Spinal cord (tissue), 10 donors: ENCODE results near the gene NAA50. TPM values are rescaled to one million over a fixed set of nuclear protein-coding genes. Genes with fewer than 3 reads are reported as not detected.

Source experiments
- DNase-seq, 6 donors: peaks; one replicate each; pipeline versions ENCODE4 v3.0.0 to v3.0.0-alpha.2; 2013 to 2015; ENCODE audit warnings: low spot score in 6 of 6, low read depth in 4 of 6
- H3K27ac ChIP-seq: one replicate; pipeline ENCODE4 v1.5.1; 2013; ENCODE audit warnings: low read depth, low read length, control low read depth
- H3K27me3 ChIP-seq: one replicate; pipeline ENCODE4 v1.6.1; 2013; ENCODE audit warnings: low read length; ENCODE audit not compliant: control insufficient read depth, insufficient read depth
- H3K36me3 ChIP-seq: one replicate; pipeline ENCODE4 v1.6.1; 2013; ENCODE audit warnings: low read length; ENCODE audit not compliant: control insufficient read depth, insufficient read depth
- H3K4me1 ChIP-seq: one replicate; pipeline ENCODE4 v1.6.1; 2013; ENCODE audit warnings: low read length; ENCODE audit not compliant: control insufficient read depth, insufficient read depth
- H3K4me3 ChIP-seq: one replicate; pipeline ENCODE4 v1.5.1; 2013; ENCODE audit warnings: low read depth, low read length, control low read depth
- H3K9me3 ChIP-seq: one replicate; pipeline ENCODE4 v1.6.1; 2013; ENCODE audit warnings: low read length; ENCODE audit not compliant: control insufficient read depth, insufficient read depth
- WGBS: methylation state at CpG from one replicate; pipeline ENCODE4 v1.1.5; 2013; ENCODE audit warnings: missing lambda C conversion rate; ENCODE audit not compliant: insufficient coverage; 5-methylcytosine and 5-hydroxymethylcytosine counted together
- long read RNA-seq, 4 donors: transcript quantifications; one replicate each; lab custom pipeline, GENCODE V29; 2026
- polyA plus RNA-seq, 2 donors: library from polyadenylated mRNA; unstranded; fragments of 120-200 nt; gene quantifications; one replicate each; pipeline ENCODE4 v1.2.1, GENCODE V29; 2013; ENCODE audit not compliant: insufficient read length in 2 of 2
- total RNA-seq, 2 donors: library from RNA; depleted of rRNA in 1 of 2; stranded (reverse); fragments of 120-200 nt in 1 of 2; fragments of >200 nt in 1 of 2; gene quantifications; one replicate each; pipeline versions ENCODE4 v1.2.3 to v1.2.4, GENCODE V29; 2013 to 2014
- donor health status: healthy.

The NAA50 gene
- total RNA-seq = 10 to 100 TPM; 74.9 to 85.1 TPM
- 10 to 100 TPM; 74.2 to 99.0 TPM for polyA plus RNA-seq
- long read RNA-seq, donor 1, full-length matches to known transcripts = 18 of 24 reads
- long read RNA-seq, donor 1, partial matches to known transcripts = 6 of 24 reads
- long read RNA-seq, donor 1, other reads (novel, unspliced or antisense) = 0 of 24 reads
- long read RNA-seq, donor 2, full-length matches to known transcripts = 11 of 11 reads
- long read RNA-seq, donor 2, partial matches to known transcripts = 0 of 11 reads
- long read RNA-seq, donor 2, other reads (novel, unspliced or antisense) = 0 of 11 reads
- long read RNA-seq, donor 3, full-length matches to known transcripts = 13 of 18 reads
- long read RNA-seq, donor 3, partial matches to known transcripts = 5 of 18 reads
- long read RNA-seq, donor 3, other reads (novel, unspliced or antisense) = 0 of 18 reads
- long read RNA-seq, donor 4, full-length matches to known transcripts = 20 of 30 reads
- long read RNA-seq, donor 4, partial matches to known transcripts = 10 of 30 reads
- long read RNA-seq, donor 4, other reads (novel, unspliced or antisense) = 0 of 30 reads

GRCh38 chr3:113745756-113746547, at the start of gene NAA50:
Gene NAA50 (minus strand): TSS chr3:113746249. CDS start chr3:113745949, 300 bp downstream.
- H3K4me3 ChIP-seq = peak within 1 kb of the TSS; percentile 98
- WGBS = under 1% methylated on average over 69 of the region's 72 CpGs

GRCh38 chr3:113795693-113796092, 49.6 kb upstream of the NAA50 start:
- Histone ChIP-seq H3K4me1 (no peaks in the 10 kb centered on the region), H3K27ac (no peak overlapping the region), H3K4me3 (no peak overlapping the region), H3K36me3 (peaks cover 6% of the 10 kb centered on the region), H3K27me3 (no peaks in the 10 kb centered on the region), H3K9me3 (no peaks in the 10 kb centered on the region)
- no peak for DNase-seq
- WGBS = no CpG with 5 or more reads among the region's 4 CpGs

More at GRCh38 chr3:113745756-113746547, at the start of gene NAA50:
- no peaks in the 10 kb centered on the region for H3K27me3 ChIP-seq
- H3K36me3 ChIP-seq = no peaks in the 10 kb centered on the region
- peak within 1 kb of the TSS; percentile 100 for H3K27ac ChIP-seq
- peaks cover 5% of the 10 kb centered on the region for H3K4me1 ChIP-seq
- DNase-seq = peak; percentile 86 to 98 (median 90)
- H3K9me3 ChIP-seq = no peaks in the 10 kb centered on the region

DNA sequence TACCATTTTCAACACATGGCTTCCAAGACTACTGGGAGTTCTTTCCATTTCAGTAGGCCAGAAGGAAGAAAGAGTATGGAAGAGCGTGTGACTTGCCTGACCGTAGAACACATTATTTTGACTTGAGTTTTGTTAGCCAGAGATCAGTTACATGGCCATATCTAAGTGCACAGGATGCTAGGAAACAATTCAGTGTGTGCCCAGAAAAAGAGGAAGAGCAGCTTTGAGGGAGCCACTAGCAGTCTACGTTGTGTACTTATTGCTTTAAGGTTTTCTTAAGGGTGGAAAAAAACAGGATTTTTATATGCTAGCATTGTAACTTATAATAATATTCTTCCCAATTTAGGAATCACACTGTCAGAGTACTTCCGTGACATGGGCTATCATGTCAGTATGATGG, 48.5 kb upstream of the NAA50 start:
- H3K4me1 ChIP-seq = no peaks in the 10 kb centered on the region
- H3K4me3 ChIP-seq = no peak overlapping the region
- H3K36me3 ChIP-seq = peaks cover 10% of the 10 kb centered on the region
- DNase-seq = no peak
- no peaks in the 10 kb centered on the region for H3K27me3 ChIP-seq
- H3K27ac ChIP-seq = no peak overlapping the region
- 88% methylated on average over 2 of the region's 4 CpGs for WGBS
- no peaks in the 10 kb centered on the region for H3K9me3 ChIP-seq

DNA sequence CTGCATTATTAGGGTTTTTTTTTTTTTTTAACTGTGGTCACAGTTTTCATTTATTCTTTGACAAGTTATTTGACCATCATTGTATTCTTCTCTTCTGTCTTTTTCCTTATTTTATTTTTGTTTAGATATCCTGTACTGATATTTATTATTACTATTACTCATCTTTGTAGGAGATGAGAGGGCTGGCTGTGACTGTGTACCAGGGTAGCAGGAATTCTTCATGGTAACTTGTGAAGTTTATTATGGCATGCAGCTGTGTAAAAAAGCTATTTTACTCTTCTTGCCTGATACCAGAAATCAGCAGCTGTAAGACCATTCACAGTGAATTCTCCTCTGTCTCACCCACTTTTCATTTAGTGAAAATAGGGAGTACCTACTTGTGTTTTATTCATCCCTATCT, 45.3 kb upstream of the NAA50 start:
- H3K4me1 ChIP-seq = no peaks in the 10 kb centered on the region
- no peak overlapping the region for H3K4me3 ChIP-seq
- no peak for DNase-seq
- no peaks in the 10 kb centered on the region for H3K27me3 ChIP-seq
- H3K27ac ChIP-seq = no peak overlapping the region
- H3K36me3 ChIP-seq = peaks cover 20% of the 10 kb centered on the region
- H3K9me3 ChIP-seq = no peaks in the 10 kb centered on the region

DNA sequence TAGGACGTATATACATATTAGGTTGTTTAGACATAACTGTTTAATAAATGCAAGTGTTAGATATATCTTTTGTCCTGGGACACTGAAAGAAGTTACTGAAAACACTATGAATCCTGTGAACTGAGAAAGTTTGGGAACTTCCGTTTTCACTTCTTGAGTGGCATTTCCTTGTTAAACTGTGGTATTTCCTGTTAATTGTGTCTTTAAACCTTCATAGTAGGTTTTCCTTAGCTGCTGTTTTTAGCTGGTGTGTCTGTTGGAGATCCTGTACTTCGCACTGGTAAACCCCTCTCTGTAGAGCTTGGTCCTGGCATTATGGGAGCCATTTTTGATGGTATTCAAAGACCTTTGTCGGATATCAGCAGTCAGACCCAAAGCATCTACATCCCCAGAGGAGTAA, 37.9 kb upstream of the NAA50 start:
- Histone ChIP-seq H3K27me3 (no peaks in the 10 kb centered on the region), H3K9me3 (no peaks in the 10 kb centered on the region), H3K27ac (peak overlapping the region; percentile 33), H3K4me1 (no peaks in the 10 kb centered on the region), H3K4me3 (no peak overlapping the region), H3K36me3 (peaks cover 16% of the 10 kb centered on the region)
- DNase-seq = no peak
- 100% methylated on average over 1 of the region's 4 CpGs for WGBS

DNA sequence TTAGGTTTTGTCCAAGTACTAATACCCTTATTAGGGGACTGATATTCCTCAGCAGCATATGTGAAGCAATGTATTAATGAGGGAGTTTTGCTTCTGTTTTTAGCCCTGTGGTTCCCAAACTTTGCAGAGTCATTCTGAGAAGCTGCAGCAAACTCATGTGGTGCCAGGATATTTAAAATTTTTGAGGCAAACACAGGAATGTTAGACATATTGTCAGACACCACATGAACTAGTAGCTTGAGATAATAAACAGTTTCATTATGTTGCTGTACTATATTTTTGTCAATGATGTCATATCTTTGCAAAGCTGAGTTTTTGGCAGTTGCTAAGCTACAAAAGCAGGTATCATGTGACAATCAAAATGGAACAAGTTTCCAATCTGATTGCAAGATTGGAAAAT, 37.4 kb upstream of the NAA50 start:
- Histone ChIP-seq H3K4me3 (no peak overlapping the region), H3K27me3 (no peaks in the 10 kb centered on the region), H3K27ac (peak overlapping the region; percentile 33), H3K9me3 (no peaks in the 10 kb centered on the region), H3K4me1 (no peaks in the 10 kb centered on the region), H3K36me3 (peaks cover 14% of the 10 kb centered on the region)
- peak in 1 of 6 donors; percentile 5 for DNase-seq

DNA sequence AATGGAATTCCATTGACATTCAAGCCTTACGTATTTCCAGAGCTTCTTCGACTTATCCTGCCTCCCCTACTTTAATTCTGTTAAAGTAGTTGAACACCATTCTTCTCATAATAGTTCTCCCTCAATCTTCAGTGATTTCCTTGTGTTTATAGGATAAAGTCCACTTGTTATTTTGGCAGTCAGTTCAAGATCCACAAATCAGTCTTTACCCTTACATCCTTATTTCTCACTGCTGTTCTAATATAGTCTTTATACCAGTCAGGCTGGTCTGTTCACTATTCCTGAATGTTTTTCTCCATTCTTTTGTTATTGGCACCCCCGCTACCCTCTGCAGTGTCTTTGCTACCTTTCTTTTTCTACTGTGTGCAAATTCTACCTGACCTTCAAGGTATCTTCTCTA, 30.5 kb upstream of the NAA50 start:
- Histone ChIP-seq H3K4me3 (no peak overlapping the region), H3K9me3 (no peaks in the 10 kb centered on the region), H3K27me3 (no peaks in the 10 kb centered on the region), H3K4me1 (no peaks in the 10 kb centered on the region), H3K27ac (no peak overlapping the region), H3K36me3 (no peaks in the 10 kb centered on the region)
- DNase-seq = no peak
- 83% methylated on average over 1 of the region's 3 CpGs for WGBS

GRCh38 chr3:113775516-113775915, 29.5 kb upstream of the NAA50 start:
- DNase-seq = no peak
- Histone ChIP-seq H3K4me1 (no peaks in the 10 kb centered on the region), H3K4me3 (no peak overlapping the region), H3K27me3 (no peaks in the 10 kb centered on the region), H3K36me3 (no peaks in the 10 kb centered on the region), H3K9me3 (no peaks in the 10 kb centered on the region), H3K27ac (no peak overlapping the region)
- no CpG with 5 or more reads among the region's 1 CpG for WGBS

- Histone ChIP-seq H3K27ac (no peak overlapping the region), H3K9me3 (no peaks in the 10 kb centered on the region), H3K4me1 (no peaks in the 10 kb centered on the region), H3K36me3 (no peaks in the 10 kb centered on the region), H3K4me3 (no peak overlapping the region), H3K27me3 (no peaks in the 10 kb centered on the region)
- no CpG with 5 or more reads among the region's 3 CpGs for WGBS
- DNase-seq = no peak
Observed at GRCh38 chr3:113773381-113773780, 27.3 kb upstream of the NAA50 start.
